ENCODE measurements around the gene CAMTA1. TPM values are rescaled to one million over a fixed set of nuclear protein-coding genes. Genes with fewer than 3 reads are reported as not detected.

Gene CAMTA1
- total RNA-seq, 1 experiment from 2014 or later, result 60.0 TPM

DNA sequence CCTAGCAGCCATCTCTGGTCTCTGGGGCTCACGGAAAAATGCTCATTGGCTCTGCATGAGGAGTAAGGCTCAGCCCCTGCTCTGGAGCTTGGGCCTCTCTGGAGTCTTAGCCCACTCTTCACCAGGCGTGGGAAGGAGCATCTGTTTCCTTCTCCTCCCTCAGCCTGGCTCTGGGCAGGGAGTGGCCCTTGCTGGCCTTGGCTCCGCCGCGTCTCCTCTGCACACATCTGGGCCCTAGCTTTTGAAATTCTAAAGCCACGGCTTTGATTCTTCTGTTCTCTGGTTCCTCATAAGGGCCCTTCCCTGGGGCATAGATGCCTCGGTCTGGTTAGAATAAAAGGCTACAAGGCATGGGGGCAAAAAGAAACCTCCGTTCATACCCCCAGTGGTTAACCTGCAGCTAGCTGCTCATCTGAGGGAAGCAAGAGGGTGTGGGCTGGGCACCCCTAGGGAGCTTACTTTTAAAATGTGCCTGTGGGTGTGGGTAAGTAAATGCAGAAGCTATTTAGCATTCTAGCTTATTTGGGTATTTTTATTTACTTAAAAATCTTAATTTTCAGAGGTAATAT, 145.6 kb downstream of the CAMTA1 start:
- intact Hi-C loops (cut with micrococcal nuclease; ENCODE audit: unreplicated experiment), result no loop called here
- Mint-ChIP-seq H3K27me3 (ENCODE audit: insufficient read depth, unreplicated experiment) (peaks cover 18% of the 10 kb centered on the region), H3K4me1 (ENCODE audit: low read depth, unreplicated experiment) (no peaks in the 10 kb centered on the region), H3K9me3 (ENCODE audit: unreplicated experiment) (no peaks in the 10 kb centered on the region), H3K36me3 (ENCODE audit: insufficient read depth, unreplicated experiment) (no peaks in the 10 kb centered on the region), H3K4me3 (ENCODE audit: unreplicated experiment) (no peak overlapping the region), H3K27ac (ENCODE audit: unreplicated experiment) (no peak overlapping the region)
- no peak for DNase-seq
- no peaks in the 10 kb centered on the region for H3K9me3 ChIP-seq
- no peak for TF ChIP-seq CTCF (IDR thresholded peaks at IDR 0.05; ENCODE audit: insufficient read depth in 1 of 2, low read depth in 1 of 2, low read length in 1 of 2, severe bottlenecking in 1 of 2, unreplicated experiment in 1 of 2)
- POLR2A ChIA-PET, result no interaction called here
- no peaks in the 10 kb centered on the region for H3K27me3 ChIP-seq (replicated peaks; ENCODE audit: control insufficient read depth, insufficient read depth, low read length)
- no peaks in the 10 kb centered on the region for H3K4me1 ChIP-seq
- no peaks in the 10 kb centered on the region for H3K36me3 ChIP-seq (ENCODE audit: control insufficient read depth, insufficient read depth, low read length)
- no peak overlapping the region for H3K4me3 ChIP-seq (ENCODE audit: low read depth, low read length)
- CTCF ChIA-PET, result no interaction called here
- BruUV-seq (replicated peaks), result no TSS peak

DNA sequence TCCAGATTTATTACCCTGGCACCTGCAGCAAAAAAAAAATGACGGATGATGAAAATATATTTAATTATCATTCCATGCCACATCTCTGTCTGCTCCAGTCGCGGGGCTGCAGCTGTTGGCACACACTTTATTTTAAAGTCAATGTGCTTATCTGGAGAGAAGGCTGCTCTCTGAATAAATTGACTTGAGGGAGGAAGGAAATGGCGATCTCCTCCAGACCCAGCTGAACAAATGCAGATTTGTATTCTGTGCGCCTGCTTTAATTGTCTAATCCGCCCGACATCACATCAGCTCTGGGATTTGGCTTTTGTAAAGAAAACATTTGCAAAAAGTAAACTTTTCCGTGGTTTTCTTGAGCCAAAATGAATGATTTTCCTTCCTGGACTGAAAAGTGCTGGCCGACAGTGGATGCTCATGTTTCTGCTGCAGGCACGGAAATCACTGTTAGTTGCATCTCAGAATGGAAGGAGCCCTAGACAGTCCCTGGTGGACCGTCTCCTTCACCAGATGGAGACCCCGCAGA, 150.2 kb downstream of the CAMTA1 start:
- no peak overlapping the region for H3K4me3 ChIP-seq (ENCODE audit: low read depth, low read length)
- Mint-ChIP-seq H3K27me3 (ENCODE audit: insufficient read depth, unreplicated experiment) (peaks cover 6% of the 10 kb centered on the region), H3K9me3 (ENCODE audit: unreplicated experiment) (no peaks in the 10 kb centered on the region), H3K27ac (ENCODE audit: unreplicated experiment) (no peak overlapping the region), H3K4me1 (ENCODE audit: low read depth, unreplicated experiment) (no peaks in the 10 kb centered on the region), H3K4me3 (ENCODE audit: unreplicated experiment) (no peak overlapping the region), H3K36me3 (ENCODE audit: insufficient read depth, unreplicated experiment) (no peaks in the 10 kb centered on the region)
- DNase-seq, result no peak
- POLR2A ChIA-PET, result no interaction called here
- CTCF ChIA-PET, result no interaction called here
- no peaks in the 10 kb centered on the region for H3K27me3 ChIP-seq (replicated peaks; ENCODE audit: control insufficient read depth, insufficient read depth, low read length)
- H3K36me3 ChIP-seq (ENCODE audit: control insufficient read depth, insufficient read depth, low read length), result no peaks in the 10 kb centered on the region
- BruUV-seq (replicated peaks), result no TSS peak
- H3K9me3 ChIP-seq, result no peaks in the 10 kb centered on the region
- TF ChIP-seq CTCF (IDR thresholded peaks at IDR 0.05; ENCODE audit: insufficient read depth in 1 of 2, low read depth in 1 of 2, low read length in 1 of 2, severe bottlenecking in 1 of 2, unreplicated experiment in 1 of 2), result no peak
- H3K4me1 ChIP-seq, result no peaks in the 10 kb centered on the region
- intact Hi-C loops (cut with micrococcal nuclease; ENCODE audit: unreplicated experiment), result no loop called here

- H3K27me3 ChIP-seq (replicated peaks; ENCODE audit: control insufficient read depth, insufficient read depth, low read length), result no peaks in the 10 kb centered on the region
- no peaks in the 10 kb centered on the region for H3K4me1 ChIP-seq
- no TSS peak for BruUV-seq (replicated peaks)
- DNase-seq, result no peak
- Mint-ChIP-seq H3K4me3 (ENCODE audit: unreplicated experiment) (no peak overlapping the region), H3K9me3 (ENCODE audit: unreplicated experiment) (no peaks in the 10 kb centered on the region), H3K36me3 (ENCODE audit: insufficient read depth, unreplicated experiment) (no peaks in the 10 kb centered on the region), H3K27me3 (ENCODE audit: insufficient read depth, unreplicated experiment) (peaks cover 6% of the 10 kb centered on the region), H3K4me1 (ENCODE audit: low read depth, unreplicated experiment) (no peaks in the 10 kb centered on the region), H3K27ac (ENCODE audit: unreplicated experiment) (no peak overlapping the region)
- intact Hi-C loops (cut with micrococcal nuclease; ENCODE audit: unreplicated experiment), result no loop called here
- H3K9me3 ChIP-seq, result no peaks in the 10 kb centered on the region
- ChIA-PET CTCF (no interaction called here), POLR2A (no interaction called here)
- H3K4me3 ChIP-seq (ENCODE audit: low read depth, low read length), result no peak overlapping the region
- no peaks in the 10 kb centered on the region for H3K36me3 ChIP-seq (ENCODE audit: control insufficient read depth, insufficient read depth, low read length)
- TF ChIP-seq CTCF (IDR thresholded peaks at IDR 0.05; ENCODE audit: insufficient read depth in 1 of 2, low read depth in 1 of 2, low read length in 1 of 2, severe bottlenecking in 1 of 2, unreplicated experiment in 1 of 2), result no peak
Observed at GRCh38 chr1:6935911-6936690, 150.8 kb downstream of the CAMTA1 start.
